Neuron (in vitro differentiated cells): ENCODE data around the gene CCDC201.

Experiments used
- H2AFZ ChIP-seq: one replicate; pipeline ENCODE4 v1.6.1; 2013; ENCODE audit warnings: low read depth, mild to moderate bottlenecking, inconsistent platforms, low read length, moderate library complexity
- H3K27me3 ChIP-seq: one replicate; pipeline ENCODE4 v1.6.1; 2013; ENCODE audit warnings: low read length; ENCODE audit not compliant: insufficient read depth
- H3K36me3 ChIP-seq: one replicate; pipeline ENCODE4 v1.6.1; 2013; ENCODE audit warnings: low read length; ENCODE audit not compliant: insufficient read depth
- H3K4me1 ChIP-seq: one replicate; pipeline ENCODE4 v1.6.1; 2013; ENCODE audit warnings: low read length; ENCODE audit not compliant: insufficient read depth
- H3K4me3 ChIP-seq: 2 replicates; pipeline ENCODE4 v1.5.1; 2013; ENCODE audit warnings: mild to moderate bottlenecking, low read length, moderate library complexity
- H3K9me3 ChIP-seq: one replicate; pipeline ENCODE4 v1.6.1; 2013; ENCODE audit warnings: low read length

Gene CCDC201

GRCh38 chr7:45890125-45890901 is 17.4 kb upstream of the CCDC201 start:
- Histone ChIP-seq H3K9me3 (no peaks in the 10 kb centered on the region), H3K36me3 (no peaks in the 10 kb centered on the region), H3K4me1 (peaks cover 5% of the 10 kb centered on the region), H3K4me3 (no peak overlapping the region), H2AFZ (no peak overlapping the region), H3K27me3 (peaks cover 69% of the 10 kb centered on the region)

GRCh38 chr7:45889367-45890067 is 16.6 kb upstream of the CCDC201 start:
- Histone ChIP-seq H3K4me3 (no peak overlapping the region), H3K9me3 (no peaks in the 10 kb centered on the region), H3K36me3 (no peaks in the 10 kb centered on the region), H2AFZ (no peak overlapping the region), H3K4me1 (peaks cover 5% of the 10 kb centered on the region), H3K27me3 (peaks cover 68% of the 10 kb centered on the region)

- Histone ChIP-seq H3K9me3 (no peaks in the 10 kb centered on the region), H3K36me3 (no peaks in the 10 kb centered on the region), H3K27me3 (peaks cover 63% of the 10 kb centered on the region), H3K4me3 (no peak overlapping the region), H2AFZ (no peak overlapping the region), H3K4me1 (peaks cover 5% of the 10 kb centered on the region)
These were observed 16.1 kb upstream of the CCDC201 start for GRCh38 chr7:45888993-45889366.

GRCh38 chr7:45888185-45888992 is 15.5 kb upstream of the CCDC201 start, which contains the start of gene IGFBP1:
TSS of gene IGFBP1 (plus strand) at chr7:45888488. CDS start at chr7:45888653, 165 bp downstream.
- Histone ChIP-seq H3K4me1 (peaks cover 5% of the 10 kb centered on the region), H3K36me3 (no peaks in the 10 kb centered on the region), H3K9me3 (no peaks in the 10 kb centered on the region), H3K4me3 (peak within 1 kb of the TSS; percentile 8), H3K27me3 (peaks cover 58% of the 10 kb centered on the region), H2AFZ (no peak within 1 kb of the TSS)

- peaks cover 5% of the 10 kb centered on the region for H3K4me1 ChIP-seq
- H2AFZ ChIP-seq, result no peak overlapping the region
- peaks cover 55% of the 10 kb centered on the region for H3K27me3 ChIP-seq
- H3K4me3 ChIP-seq, result no peak overlapping the region
- no peaks in the 10 kb centered on the region for H3K9me3 ChIP-seq
- no peaks in the 10 kb centered on the region for H3K36me3 ChIP-seq
These were observed 14.2 kb upstream of the CCDC201 start for GRCh38 chr7:45886931-45887667.

- H3K27me3 ChIP-seq, result peaks cover 50% of the 10 kb centered on the region
- H3K4me1 ChIP-seq, result peaks cover 5% of the 10 kb centered on the region
- no peak overlapping the region for H3K4me3 ChIP-seq
- H2AFZ ChIP-seq, result no peak overlapping the region
- no peaks in the 10 kb centered on the region for H3K36me3 ChIP-seq
- no peaks in the 10 kb centered on the region for H3K9me3 ChIP-seq
These were observed 12.5 kb upstream of the CCDC201 start for GRCh38 chr7:45885264-45885882.

- H3K4me3 ChIP-seq, result no peak overlapping the region
- H2AFZ ChIP-seq, result no peak overlapping the region
- H3K27me3 ChIP-seq, result peaks cover 37% of the 10 kb centered on the region
- peaks cover 5% of the 10 kb centered on the region for H3K4me1 ChIP-seq
- H3K36me3 ChIP-seq, result no peaks in the 10 kb centered on the region
- no peaks in the 10 kb centered on the region for H3K9me3 ChIP-seq
These were observed 11.3 kb upstream of the CCDC201 start for GRCh38 chr7:45884136-45884535.

- H3K4me3 ChIP-seq, result no peak overlapping the region
- H3K27me3 ChIP-seq, result peaks cover 21% of the 10 kb centered on the region
- no peaks in the 10 kb centered on the region for H3K4me1 ChIP-seq
- no peaks in the 10 kb centered on the region for H3K36me3 ChIP-seq
- no peaks in the 10 kb centered on the region for H3K9me3 ChIP-seq
- H2AFZ ChIP-seq, result no peak overlapping the region
These were observed 9.6 kb upstream of the CCDC201 start for GRCh38 chr7:45882465-45882810.

- H3K9me3 ChIP-seq, result no peaks in the 10 kb centered on the region
- peaks cover 16% of the 10 kb centered on the region for H3K27me3 ChIP-seq
- no peak overlapping the region for H3K4me3 ChIP-seq
- no peaks in the 10 kb centered on the region for H3K36me3 ChIP-seq
- no peak overlapping the region for H2AFZ ChIP-seq
- no peaks in the 10 kb centered on the region for H3K4me1 ChIP-seq
These were observed 9.0 kb upstream of the CCDC201 start for GRCh38 chr7:45881759-45882464.

- no peaks in the 10 kb centered on the region for H3K9me3 ChIP-seq
- H3K4me3 ChIP-seq, result no peak overlapping the region
- peaks cover 10% of the 10 kb centered on the region for H3K27me3 ChIP-seq
- no peaks in the 10 kb centered on the region for H3K36me3 ChIP-seq
- no peak overlapping the region for H2AFZ ChIP-seq
- H3K4me1 ChIP-seq, result no peaks in the 10 kb centered on the region
These were observed 8.4 kb upstream of the CCDC201 start for GRCh38 chr7:45881280-45881758.

- Histone ChIP-seq H3K4me1 (no peaks in the 10 kb centered on the region), H3K9me3 (no peaks in the 10 kb centered on the region), H3K36me3 (no peaks in the 10 kb centered on the region), H2AFZ (no peak overlapping the region), H3K27me3 (peaks cover 3% of the 10 kb centered on the region), H3K4me3 (no peak overlapping the region)
These were observed 7.6 kb upstream of the CCDC201 start for GRCh38 chr7:45880433-45880860.
